Measurements from ENCODE around the gene AK5.

The AK5 gene

DNA sequence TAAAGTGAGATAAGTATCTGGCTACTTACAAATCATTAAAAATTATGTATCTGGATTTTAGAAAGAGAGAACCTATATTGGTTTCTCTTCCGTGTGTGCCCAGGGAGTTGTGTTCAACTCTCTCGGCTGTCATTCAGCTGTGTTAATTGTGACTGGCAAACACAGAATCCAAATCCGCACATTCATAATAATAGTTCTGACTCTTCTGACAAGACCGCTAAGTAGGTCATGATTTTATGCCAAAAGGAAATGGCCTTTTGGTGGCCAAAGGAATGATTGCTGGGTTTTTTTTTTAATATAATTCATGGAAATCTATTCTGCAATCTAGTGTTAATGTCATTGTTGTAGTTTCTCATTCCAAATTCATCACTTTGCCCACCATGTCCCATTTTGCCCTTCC is 110.7 kb downstream of the AK5 start:
- no CpG with 5 or more reads among the region's 4 CpGs for WGBS (ENCODE audit: insufficient coverage)
- no peak for DNase-seq
- CTCF ChIA-PET: no interaction called here

DNA sequence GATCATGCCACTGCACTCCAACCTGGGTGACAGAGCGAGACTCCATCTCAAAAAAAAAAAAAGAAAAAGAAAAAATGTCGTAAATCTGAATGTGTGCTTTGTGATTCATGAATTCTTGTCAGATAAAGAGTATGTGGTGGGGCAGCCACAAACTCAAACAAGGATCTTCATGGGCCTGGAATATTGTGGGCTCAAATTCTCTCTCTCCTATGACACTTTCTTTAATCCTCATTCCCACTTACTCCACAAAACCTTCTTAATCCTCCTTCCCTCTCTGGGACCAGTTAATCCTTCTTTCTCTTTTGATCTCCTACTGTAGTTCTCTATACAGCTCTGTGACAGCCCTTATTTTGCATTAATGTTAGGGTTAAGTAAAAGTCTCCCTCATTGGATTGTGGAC is 112.3 kb downstream of the AK5 start:
- WGBS (ENCODE audit: insufficient coverage): 0% methylated on average over 1 of the region's 2 CpGs
- POLR2A ChIA-PET: no interaction called here

More for the DNA sequence above, 110.7 kb downstream of the AK5 start:
- no peak overlapping the region for H3K4me3 ChIP-seq (ENCODE audit: control insufficient read depth in 1 of 7, extremely low read depth in 1 of 7, insufficient read depth in 4 of 7, low read depth in 2 of 7, low read length in 6 of 7)
- POLR2A ChIA-PET: no interaction called here
- peaks cover 0 to 4% (median 0%) of the 10 kb centered on the region in 4 experiments for H3K4me1 ChIP-seq (ENCODE audit: control extremely low read depth in 1 of 4, control insufficient read depth in 4 of 4, insufficient read depth in 4 of 4, low read length in 3 of 4)
- no peaks in the 10 kb centered on the region for H3K36me3 ChIP-seq (ENCODE audit: control insufficient read depth in 4 of 4, insufficient read depth in 4 of 4, low read length in 3 of 4)
- no peak overlapping the region for H3K27ac ChIP-seq (ENCODE audit: insufficient read depth in 1 of 2, low read depth in 1 of 2, low read length in 2 of 2, poor library complexity in 1 of 2, severe bottlenecking in 2 of 2)
- H3K9me3 ChIP-seq (ENCODE audit: control extremely low read depth in 1 of 5, control insufficient read depth in 4 of 5, insufficient read depth in 2 of 5, low read depth in 1 of 5, low read length in 4 of 5): no peaks in the 10 kb centered on the region
- no peaks in the 10 kb centered on the region for H3K27me3 ChIP-seq (replicated peaks in 2 of 5; ENCODE audit: control insufficient read depth in 4 of 5, insufficient read depth in 5 of 5, low read length in 4 of 5)

DNA sequence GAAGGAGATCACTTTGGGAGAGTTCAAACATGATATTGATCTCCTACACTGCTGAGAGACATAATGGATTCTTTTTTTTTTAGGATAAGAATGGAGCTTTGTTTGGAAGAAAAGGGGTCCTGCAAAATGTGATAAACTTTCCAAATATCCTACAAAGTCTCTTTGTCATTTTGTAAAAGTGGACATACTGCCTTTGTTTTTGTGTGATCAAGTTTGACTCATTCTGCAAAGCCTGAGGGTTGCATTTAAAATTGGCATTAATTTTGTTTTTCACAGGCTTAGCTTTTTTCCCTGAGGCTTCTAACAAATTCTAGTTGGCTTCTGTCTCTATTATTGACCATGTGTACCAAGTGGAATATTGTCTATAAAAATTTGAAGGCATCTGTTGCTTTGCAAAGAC is 113.2 kb downstream of the AK5 start:
- no peaks in the 10 kb centered on the region for H3K36me3 ChIP-seq (ENCODE audit: control insufficient read depth in 4 of 4, insufficient read depth in 4 of 4, low read length in 3 of 4)
- DNase-seq: no peak
- no peak overlapping the region for H3K4me3 ChIP-seq (ENCODE audit: control insufficient read depth in 1 of 7, extremely low read depth in 1 of 7, insufficient read depth in 4 of 7, low read depth in 2 of 7, low read length in 6 of 7)
- CTCF ChIA-PET: no interaction called here
- H3K4me1 ChIP-seq (ENCODE audit: control extremely low read depth in 1 of 4, control insufficient read depth in 4 of 4, insufficient read depth in 4 of 4, low read length in 3 of 4): no peaks in the 10 kb centered on the region
- H3K27ac ChIP-seq (ENCODE audit: insufficient read depth in 1 of 2, low read depth in 1 of 2, low read length in 2 of 2, poor library complexity in 1 of 2, severe bottlenecking in 2 of 2): no peak overlapping the region
- no peaks in the 10 kb centered on the region for H3K9me3 ChIP-seq (ENCODE audit: control extremely low read depth in 1 of 5, control insufficient read depth in 4 of 5, insufficient read depth in 2 of 5, low read depth in 1 of 5, low read length in 4 of 5)
- H3K27me3 ChIP-seq (replicated peaks in 2 of 5; ENCODE audit: control insufficient read depth in 4 of 5, insufficient read depth in 5 of 5, low read length in 4 of 5): no peaks in the 10 kb centered on the region
- POLR2A ChIA-PET: no interaction called here

More for the DNA sequence above, 112.3 kb downstream of the AK5 start:
- H3K9me3 ChIP-seq (ENCODE audit: control extremely low read depth in 1 of 5, control insufficient read depth in 4 of 5, insufficient read depth in 2 of 5, low read depth in 1 of 5, low read length in 4 of 5): no peaks in the 10 kb centered on the region
- H3K27me3 ChIP-seq (replicated peaks in 2 of 5; ENCODE audit: control insufficient read depth in 4 of 5, insufficient read depth in 5 of 5, low read length in 4 of 5): no peaks in the 10 kb centered on the region
- H3K4me1 ChIP-seq (ENCODE audit: control extremely low read depth in 1 of 4, control insufficient read depth in 4 of 4, insufficient read depth in 4 of 4, low read length in 3 of 4): no peaks in the 10 kb centered on the region
- no peak overlapping the region for H3K4me3 ChIP-seq (ENCODE audit: control insufficient read depth in 1 of 7, extremely low read depth in 1 of 7, insufficient read depth in 4 of 7, low read depth in 2 of 7, low read length in 6 of 7)
- CTCF ChIA-PET: no interaction called here
- no peaks in the 10 kb centered on the region for H3K36me3 ChIP-seq (ENCODE audit: control insufficient read depth in 4 of 4, insufficient read depth in 4 of 4, low read length in 3 of 4)
- no peak overlapping the region for H3K27ac ChIP-seq (ENCODE audit: insufficient read depth in 1 of 2, low read depth in 1 of 2, low read length in 2 of 2, poor library complexity in 1 of 2, severe bottlenecking in 2 of 2)
- no peak for DNase-seq

DNA sequence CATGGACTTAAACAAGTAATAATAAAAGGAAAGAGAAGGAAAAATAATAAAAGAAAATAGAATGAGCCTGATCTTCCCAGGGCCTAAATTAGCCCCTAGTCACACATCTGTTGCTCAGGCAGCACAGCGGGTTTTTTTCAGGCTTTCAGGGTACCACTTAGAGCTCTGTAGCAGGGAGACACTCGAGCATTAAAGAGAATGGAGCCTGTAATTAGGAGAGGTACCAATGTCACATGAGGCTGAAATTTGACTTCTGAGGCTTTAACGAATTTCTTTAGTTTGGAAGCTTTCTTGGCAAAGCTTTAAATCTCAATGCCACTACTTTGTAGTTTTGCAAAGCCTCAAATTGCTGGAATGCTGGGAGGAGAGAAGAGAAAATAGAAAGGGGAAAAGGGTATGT is 116.3 kb downstream of the AK5 start:
- DNase-seq: no peak
- Histone ChIP-seq H3K27ac (ENCODE audit: insufficient read depth in 1 of 2, low read depth in 1 of 2, low read length in 2 of 2, poor library complexity in 1 of 2, severe bottlenecking in 2 of 2) (no peak overlapping the region), H3K27me3 (replicated peaks in 2 of 5; ENCODE audit: control insufficient read depth in 4 of 5, insufficient read depth in 5 of 5, low read length in 4 of 5) (no peaks in the 10 kb centered on the region), H3K4me1 (ENCODE audit: control extremely low read depth in 1 of 4, control insufficient read depth in 4 of 4, insufficient read depth in 4 of 4, low read length in 3 of 4) (no peaks in the 10 kb centered on the region), H3K36me3 (ENCODE audit: control insufficient read depth in 4 of 4, insufficient read depth in 4 of 4, low read length in 3 of 4) (no peaks in the 10 kb centered on the region), H3K4me3 (ENCODE audit: control insufficient read depth in 1 of 7, extremely low read depth in 1 of 7, insufficient read depth in 4 of 7, low read depth in 2 of 7, low read length in 6 of 7) (no peak overlapping the region), H3K9me3 (ENCODE audit: control extremely low read depth in 1 of 5, control insufficient read depth in 4 of 5, insufficient read depth in 2 of 5, low read depth in 1 of 5, low read length in 4 of 5) (no peaks in the 10 kb centered on the region)
- CTCF ChIA-PET: interaction anchor here (3.3 kb wide), 1 partner anchor 135 kb away, joined by 12 read pairs; no protein-coding TSS in a partner anchor
- 100% methylated on average over 3 of the region's 3 CpGs for WGBS (ENCODE audit: insufficient coverage)
- POLR2A ChIA-PET: no interaction called here

DNA sequence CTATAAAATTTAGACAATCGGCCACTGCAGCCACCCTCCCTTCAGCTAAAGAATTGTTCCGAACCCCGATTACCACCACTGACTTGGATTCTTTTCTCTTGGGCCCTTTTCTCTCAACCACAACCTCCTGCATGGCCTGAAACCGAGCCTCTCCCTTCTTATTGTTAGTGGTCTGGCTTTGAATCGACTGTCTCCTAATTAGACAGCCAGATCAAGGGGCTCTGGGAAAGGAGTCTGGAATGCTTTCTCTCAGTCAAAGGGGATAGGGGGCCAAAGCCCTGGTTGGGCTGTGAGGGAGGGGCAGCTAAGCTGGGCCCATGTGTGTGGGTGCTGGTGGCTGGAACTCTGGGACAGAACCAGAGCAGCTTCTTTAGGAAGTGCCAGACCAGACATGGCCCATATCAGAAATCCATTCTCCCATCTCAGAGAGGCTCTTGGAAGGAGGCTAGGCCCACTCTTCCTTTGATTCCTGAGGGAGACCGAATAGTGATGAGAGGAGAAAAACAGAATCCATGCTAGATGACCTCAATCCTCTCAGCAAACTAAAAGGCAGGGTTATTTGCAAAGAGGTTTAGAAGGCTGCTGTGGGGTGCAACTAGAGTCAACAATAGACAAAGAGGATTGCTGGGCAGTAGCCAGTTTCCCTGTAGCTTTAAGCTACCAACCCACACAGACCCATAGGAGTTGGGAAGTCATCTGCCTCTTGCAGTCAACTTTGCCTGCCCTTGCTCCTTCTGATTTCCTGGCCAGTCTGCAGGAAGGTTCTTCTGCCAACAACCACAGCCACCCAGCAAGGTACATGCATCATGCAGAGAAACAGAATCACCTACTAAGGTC is 117.6 kb downstream of the AK5 start:
- Histone ChIP-seq H3K9me3 (ENCODE audit: control extremely low read depth in 1 of 5, control insufficient read depth in 4 of 5, insufficient read depth in 2 of 5, low read depth in 1 of 5, low read length in 4 of 5) (no peaks in the 10 kb centered on the region), H3K4me3 (ENCODE audit: control insufficient read depth in 1 of 7, extremely low read depth in 1 of 7, insufficient read depth in 4 of 7, low read depth in 2 of 7, low read length in 6 of 7) (no peak overlapping the region), H3K27ac (ENCODE audit: insufficient read depth in 1 of 2, low read depth in 1 of 2, low read length in 2 of 2, poor library complexity in 1 of 2, severe bottlenecking in 2 of 2) (no peak overlapping the region), H3K36me3 (ENCODE audit: control insufficient read depth in 4 of 4, insufficient read depth in 4 of 4, low read length in 3 of 4) (no peaks in the 10 kb centered on the region), H3K27me3 (replicated peaks in 2 of 5; ENCODE audit: control insufficient read depth in 4 of 5, insufficient read depth in 5 of 5, low read length in 4 of 5) (no peaks in the 10 kb centered on the region), H3K4me1 (ENCODE audit: control extremely low read depth in 1 of 4, control insufficient read depth in 4 of 4, insufficient read depth in 4 of 4, low read length in 3 of 4) (no peaks in the 10 kb centered on the region)
- POLR2A ChIA-PET: interaction anchor here (0.6 kb wide), 1 partner anchor 134 kb away, joined by 3 read pairs; no protein-coding TSS in a partner anchor
- CTCF ChIA-PET: interaction anchor here (3.3 kb wide), 1 partner anchor 134 kb away, joined by 12 read pairs; no protein-coding TSS in a partner anchor
- DNase-seq: no peak
- 100% methylated on average over 6 of the region's 6 CpGs for WGBS (ENCODE audit: insufficient coverage)

DNA sequence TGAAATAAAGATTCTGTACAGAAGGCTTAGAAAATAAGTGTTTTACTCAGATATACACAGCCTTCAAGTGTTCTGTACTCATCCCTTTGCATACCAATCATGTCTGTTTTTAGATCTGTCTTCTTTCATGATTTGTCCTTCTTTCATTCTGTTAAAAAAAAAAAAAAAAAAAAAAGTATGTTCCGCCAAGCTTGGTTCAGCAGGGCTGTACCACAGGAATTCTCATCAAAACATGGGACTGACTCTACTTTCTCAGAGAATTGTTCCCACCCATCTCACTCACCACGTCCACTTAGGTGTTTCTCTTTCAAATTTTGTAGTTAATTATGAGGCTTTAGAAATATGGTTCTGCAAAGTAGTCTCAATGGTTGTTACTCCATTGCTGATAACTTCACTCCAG is 119.0 kb downstream of the AK5 start:
- WGBS (ENCODE audit: insufficient coverage): no CpG with 5 or more reads among the region's 2 CpGs
- H3K36me3 ChIP-seq (ENCODE audit: control insufficient read depth in 4 of 4, insufficient read depth in 4 of 4, low read length in 3 of 4): no peaks in the 10 kb centered on the region
- H3K4me3 ChIP-seq (ENCODE audit: control insufficient read depth in 1 of 7, extremely low read depth in 1 of 7, insufficient read depth in 4 of 7, low read depth in 2 of 7, low read length in 6 of 7): no peak overlapping the region
- no peak for DNase-seq
- no peaks in the 10 kb centered on the region for H3K9me3 ChIP-seq (ENCODE audit: control extremely low read depth in 1 of 5, control insufficient read depth in 4 of 5, insufficient read depth in 2 of 5, low read depth in 1 of 5, low read length in 4 of 5)
- no peaks in the 10 kb centered on the region for H3K27me3 ChIP-seq (replicated peaks in 2 of 5; ENCODE audit: control insufficient read depth in 4 of 5, insufficient read depth in 5 of 5, low read length in 4 of 5)
- H3K27ac ChIP-seq (ENCODE audit: insufficient read depth in 1 of 2, low read depth in 1 of 2, low read length in 2 of 2, poor library complexity in 1 of 2, severe bottlenecking in 2 of 2): no peak overlapping the region
- no peaks in the 10 kb centered on the region for H3K4me1 ChIP-seq (ENCODE audit: control extremely low read depth in 1 of 4, control insufficient read depth in 4 of 4, insufficient read depth in 4 of 4, low read length in 3 of 4)
- CTCF ChIA-PET: no interaction called here
- POLR2A ChIA-PET: interaction anchor here (0.7 kb wide), 1 partner anchor 200 kb away, joined by 5 read pairs; no protein-coding TSS in a partner anchor

DNA sequence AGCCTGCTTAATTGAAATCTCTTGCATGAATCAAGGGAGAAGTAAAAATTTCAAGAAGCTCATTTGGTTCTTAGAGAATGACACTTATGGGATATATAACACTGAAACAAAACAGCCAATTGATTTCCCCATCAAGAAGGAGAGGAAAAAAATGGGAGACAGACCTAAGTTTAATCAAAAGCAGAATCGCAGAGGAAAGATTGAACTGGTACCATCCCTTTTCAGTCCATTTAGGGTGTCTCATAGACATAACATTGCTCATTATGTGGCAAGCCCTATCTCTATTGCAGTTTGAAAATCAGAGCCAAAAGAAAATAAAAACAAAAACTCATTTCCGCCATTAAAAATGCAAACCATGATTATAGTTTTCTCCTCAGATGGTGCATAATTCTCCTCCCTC is 119.6 kb downstream of the AK5 start:
- H3K27me3 ChIP-seq (replicated peaks in 2 of 5; ENCODE audit: control insufficient read depth in 4 of 5, insufficient read depth in 5 of 5, low read length in 4 of 5): no peaks in the 10 kb centered on the region
- DNase-seq: no peak
- ChIA-PET CTCF (no interaction called here), POLR2A (no interaction called here)
- WGBS (ENCODE audit: insufficient coverage): 100% methylated on average over 1 of the region's 2 CpGs
- H3K36me3 ChIP-seq (ENCODE audit: control insufficient read depth in 4 of 4, insufficient read depth in 4 of 4, low read length in 3 of 4): no peaks in the 10 kb centered on the region
- H3K4me3 ChIP-seq (ENCODE audit: control insufficient read depth in 1 of 7, extremely low read depth in 1 of 7, insufficient read depth in 4 of 7, low read depth in 2 of 7, low read length in 6 of 7): no peak overlapping the region
- H3K27ac ChIP-seq (ENCODE audit: insufficient read depth in 1 of 2, low read depth in 1 of 2, low read length in 2 of 2, poor library complexity in 1 of 2, severe bottlenecking in 2 of 2): no peak overlapping the region
- H3K4me1 ChIP-seq (ENCODE audit: control extremely low read depth in 1 of 4, control insufficient read depth in 4 of 4, insufficient read depth in 4 of 4, low read length in 3 of 4): no peaks in the 10 kb centered on the region
- H3K9me3 ChIP-seq (ENCODE audit: control extremely low read depth in 1 of 5, control insufficient read depth in 4 of 5, insufficient read depth in 2 of 5, low read depth in 1 of 5, low read length in 4 of 5): no peaks in the 10 kb centered on the region

All from common myeloid progenitor, CD34-positive (primary cell).